NCI-H146 (cell line): Measurements from ENCODE around the gene NEURL4.
"Not testable (repeated sequence)": the region's sequence is repeated elsewhere in the genome, so short reads cannot be mapped to it uniquely, and the experiment has no call there.

Source experiments
- DNase-seq: peaks from one replicate; lab custom pipeline; 2025; lab: John Stamatoyannopoulos, UW

NEURL4 gene

DNA sequence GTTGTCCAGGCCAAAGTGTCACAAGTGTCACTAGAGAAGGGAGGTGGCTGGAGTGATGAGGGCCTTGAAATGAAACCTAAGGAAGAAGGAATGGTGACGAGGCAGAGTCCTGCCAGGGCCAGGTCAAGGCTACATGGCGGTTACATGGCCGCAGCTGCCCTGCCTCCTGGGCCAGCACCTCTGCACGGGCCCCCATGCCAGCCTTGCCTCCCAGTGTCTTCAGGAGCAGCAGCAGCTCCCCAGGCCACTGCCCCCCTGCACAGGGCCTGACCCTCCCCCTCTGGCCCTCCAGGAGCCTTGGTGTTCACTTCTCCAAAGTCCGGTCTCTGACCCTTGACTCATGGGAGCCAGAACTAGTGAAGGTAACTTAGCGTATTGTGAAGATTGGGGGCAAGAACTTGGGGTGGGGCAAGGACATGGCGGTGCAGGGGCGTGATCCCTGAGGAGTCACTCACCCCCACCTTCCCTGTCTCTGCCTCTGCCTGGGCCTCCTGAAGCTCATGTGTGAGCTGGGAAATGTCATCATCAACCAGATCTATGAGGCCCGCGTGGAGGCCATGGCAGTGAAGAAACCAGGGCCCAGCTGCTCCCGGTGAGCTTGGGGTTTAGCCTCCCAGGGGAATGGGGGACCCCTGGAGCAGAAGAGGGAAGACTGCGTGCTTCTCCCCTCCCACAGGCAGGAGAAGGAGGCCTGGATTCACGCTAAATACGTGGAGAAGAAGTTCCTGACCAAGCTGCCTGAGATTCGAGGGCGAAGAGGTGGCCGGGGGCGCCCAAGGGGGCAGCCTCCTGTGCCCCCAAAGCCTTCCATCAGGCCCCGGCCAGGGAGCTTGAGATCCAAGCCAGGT lies 18.7 kb upstream of the NEURL4 start:
- no peak for DNase-seq

DNA sequence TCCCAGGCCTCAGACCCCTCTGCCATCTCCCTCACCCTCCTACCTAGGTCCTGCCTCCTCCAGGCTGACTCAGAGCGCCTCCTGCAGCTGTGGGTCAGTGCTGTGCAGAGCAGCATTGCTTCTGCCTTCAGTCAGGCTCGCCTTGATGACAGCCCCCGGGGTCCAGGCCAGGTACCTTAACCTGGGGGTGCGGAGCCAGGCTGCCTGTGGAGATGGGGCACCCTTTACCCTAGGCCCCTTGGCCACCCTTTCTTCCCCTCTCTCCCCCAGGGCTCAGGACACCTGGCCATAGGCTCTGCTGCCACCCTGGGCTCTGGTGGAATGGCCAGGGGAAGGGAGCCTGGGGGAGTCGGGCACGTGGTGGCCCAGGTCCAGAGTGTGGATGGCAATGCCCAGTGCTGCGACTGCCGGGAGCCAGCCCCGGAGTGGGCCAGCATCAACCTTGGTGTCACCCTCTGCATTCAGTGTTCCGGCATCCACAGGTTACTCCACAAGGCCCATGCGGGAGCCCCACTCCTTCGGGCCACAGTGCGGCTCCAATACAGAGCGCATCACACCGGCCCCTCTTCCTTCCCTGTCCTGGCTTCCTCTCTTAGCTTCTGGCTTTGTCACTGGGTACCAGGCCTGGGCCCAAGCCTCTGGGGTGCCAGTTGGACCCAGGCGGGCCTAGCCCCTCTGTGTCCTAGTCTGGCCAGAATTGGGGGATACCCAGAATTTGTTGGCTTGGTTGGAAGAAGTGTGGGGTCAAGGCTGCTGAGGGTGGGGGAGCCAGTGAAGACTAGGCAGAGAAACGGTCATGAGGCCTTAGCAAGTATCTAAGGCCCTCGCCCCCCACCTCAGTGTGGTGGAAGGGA lies 17.9 kb upstream of the NEURL4 start:
- DNase-seq: no peak

DNA sequence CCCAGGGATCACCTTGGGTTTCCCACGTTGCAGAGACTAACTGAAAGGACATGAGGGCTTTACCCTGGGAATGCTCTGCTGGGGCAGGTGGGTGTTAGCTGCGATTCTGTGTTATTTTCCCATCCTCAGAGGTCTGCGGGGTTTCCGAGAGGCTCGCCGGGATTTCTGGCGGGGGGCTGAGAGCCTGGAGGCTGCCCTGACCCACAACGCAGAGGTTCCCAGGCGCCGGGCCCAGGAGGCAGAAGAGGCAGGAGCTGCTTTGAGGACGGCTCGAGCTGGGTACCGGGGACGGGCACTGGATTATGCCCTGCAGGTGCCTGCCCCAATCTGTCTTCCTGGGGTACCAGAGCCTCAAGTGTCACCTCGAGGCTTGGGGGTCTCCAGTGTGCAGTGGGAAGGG lies 14.1 kb upstream of the NEURL4 start:
- DNase-seq: no peak

DNA sequence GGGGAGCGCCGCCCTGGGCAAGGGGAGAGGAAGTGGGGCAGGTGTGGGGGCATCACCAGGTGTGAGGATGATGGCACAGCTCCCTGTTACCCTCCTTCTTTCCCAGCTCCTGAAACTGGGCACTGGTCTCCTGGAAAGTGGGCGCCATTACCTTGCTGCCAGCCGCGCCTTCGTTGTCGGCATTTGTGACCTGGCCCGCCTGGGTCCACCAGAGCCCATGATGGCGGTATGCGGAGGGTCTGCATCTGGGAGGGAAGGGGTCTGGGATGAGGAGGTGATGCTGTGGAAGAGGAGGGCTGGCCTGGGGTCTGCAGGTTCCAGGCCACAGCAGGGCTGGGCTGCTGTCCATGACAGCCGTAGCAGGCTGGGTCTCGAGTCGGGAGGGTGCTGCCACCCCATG lies 12.7 kb upstream of the NEURL4 start:
- DNase-seq: no peak

DNA sequence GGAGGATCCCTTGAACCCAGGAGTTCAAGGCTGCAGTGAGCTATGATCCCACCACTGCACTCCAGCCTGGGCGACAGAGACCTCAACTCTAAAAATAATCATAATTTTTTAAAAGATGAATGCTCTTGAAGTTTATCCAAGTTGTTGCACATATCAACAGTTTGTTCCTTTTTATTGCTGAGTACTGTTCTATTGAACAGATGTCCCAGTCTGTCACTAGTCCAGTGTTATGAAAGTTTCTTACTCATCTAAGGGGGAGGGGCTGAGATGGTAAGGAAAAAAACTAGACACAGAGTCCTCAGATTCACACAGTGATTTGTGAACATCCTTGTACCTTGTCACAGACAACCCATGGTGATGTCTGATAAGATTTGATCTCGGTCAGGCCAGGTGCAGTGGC lies 11.0 kb upstream of the NEURL4 start:
- no peak for DNase-seq

DNA sequence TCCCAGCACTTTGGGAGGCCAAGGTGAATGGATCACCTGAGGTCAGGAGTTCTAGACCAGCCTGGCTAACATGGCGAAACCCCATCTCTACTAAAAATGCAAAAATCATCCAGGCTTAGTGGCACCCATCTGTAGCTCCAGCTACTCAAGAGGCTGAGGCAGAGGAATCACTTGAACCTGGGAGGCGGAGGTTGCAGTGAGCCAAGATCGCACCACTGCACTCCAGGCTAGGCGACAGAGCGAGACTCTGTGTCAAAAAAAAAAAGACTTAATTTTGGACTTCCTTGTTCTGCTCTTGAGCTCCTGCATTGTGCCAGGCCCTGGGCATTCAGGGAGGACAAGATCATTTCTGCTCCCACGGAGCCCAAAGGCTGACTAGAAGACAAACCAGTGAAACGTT lies 8.5 kb upstream of the NEURL4 start:
- DNase-seq: not testable (repeated sequence)

DNA sequence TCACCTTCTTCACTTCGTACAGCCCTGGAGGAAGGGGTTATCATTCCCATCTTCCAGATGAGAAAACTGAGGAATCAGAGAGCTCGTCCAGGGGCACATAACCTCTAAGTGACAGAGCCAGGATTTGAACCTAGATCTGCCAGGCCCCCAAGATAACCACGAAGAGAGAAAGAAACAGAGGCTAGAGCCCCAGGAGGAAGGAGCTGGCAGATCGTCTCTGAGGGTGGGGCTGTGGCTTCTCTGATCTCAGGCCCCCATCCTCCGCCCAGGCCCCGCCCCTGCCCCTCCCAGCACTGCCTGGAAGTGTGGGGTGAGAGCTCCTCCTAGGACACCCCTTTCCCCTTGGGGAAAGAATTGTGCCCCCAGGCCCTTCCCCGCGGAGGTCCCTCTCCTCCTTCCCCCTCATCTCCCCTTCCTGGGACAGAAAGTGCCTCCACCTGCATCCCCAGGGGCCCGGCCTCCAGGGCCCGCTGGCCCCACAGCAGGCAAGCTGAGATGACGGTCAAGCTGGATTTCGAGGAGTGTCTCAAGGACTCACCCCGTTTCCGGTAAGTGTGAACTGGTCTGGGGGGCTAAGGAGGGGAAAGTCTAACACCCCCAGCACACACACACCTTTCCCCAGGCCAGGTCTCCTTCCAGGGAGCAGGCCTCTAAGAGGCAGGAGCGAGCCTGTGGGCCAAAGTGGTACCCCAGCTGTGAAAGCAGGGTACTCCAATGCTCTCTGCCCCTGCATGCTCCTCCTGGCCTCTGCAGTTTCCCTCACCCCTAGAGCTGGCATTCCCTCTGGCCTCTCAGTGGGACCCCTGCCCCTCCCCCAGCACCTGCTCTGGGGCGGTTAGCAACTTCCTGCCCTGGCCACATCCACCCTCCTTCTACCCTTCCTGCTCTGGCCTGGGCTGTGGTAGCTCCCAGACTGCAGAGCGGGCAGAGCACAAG lies 7.4 kb upstream of the NEURL4 start, which contains the start of gene ACAP1:
Gene ACAP1 (plus strand): TSS at position 290 of the 936 bp plus-strand sequence. CDS start 206 bp downstream, at position 496.
- no peak for DNase-seq

DNA sequence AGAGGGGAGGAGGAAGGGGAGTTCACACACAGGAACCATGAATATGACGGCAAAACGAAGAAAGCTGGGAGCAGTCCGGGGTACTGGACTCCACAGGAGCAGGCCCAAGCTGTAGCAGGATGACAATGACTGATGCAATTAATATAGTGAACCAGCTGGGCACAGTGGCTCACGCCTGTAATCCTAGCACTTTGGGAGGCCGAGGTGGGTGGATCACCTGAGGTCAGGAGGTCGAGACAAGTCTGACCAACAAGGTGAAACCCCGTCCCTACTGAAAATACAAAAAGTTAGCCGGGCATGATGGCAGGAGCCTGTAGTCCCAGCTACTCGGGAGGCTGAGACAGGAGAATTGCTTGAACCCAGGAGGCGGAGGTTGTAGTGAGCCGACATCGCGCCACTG lies 6.6 kb upstream of the NEURL4 start:
- not testable (repeated sequence) for DNase-seq

DNA sequence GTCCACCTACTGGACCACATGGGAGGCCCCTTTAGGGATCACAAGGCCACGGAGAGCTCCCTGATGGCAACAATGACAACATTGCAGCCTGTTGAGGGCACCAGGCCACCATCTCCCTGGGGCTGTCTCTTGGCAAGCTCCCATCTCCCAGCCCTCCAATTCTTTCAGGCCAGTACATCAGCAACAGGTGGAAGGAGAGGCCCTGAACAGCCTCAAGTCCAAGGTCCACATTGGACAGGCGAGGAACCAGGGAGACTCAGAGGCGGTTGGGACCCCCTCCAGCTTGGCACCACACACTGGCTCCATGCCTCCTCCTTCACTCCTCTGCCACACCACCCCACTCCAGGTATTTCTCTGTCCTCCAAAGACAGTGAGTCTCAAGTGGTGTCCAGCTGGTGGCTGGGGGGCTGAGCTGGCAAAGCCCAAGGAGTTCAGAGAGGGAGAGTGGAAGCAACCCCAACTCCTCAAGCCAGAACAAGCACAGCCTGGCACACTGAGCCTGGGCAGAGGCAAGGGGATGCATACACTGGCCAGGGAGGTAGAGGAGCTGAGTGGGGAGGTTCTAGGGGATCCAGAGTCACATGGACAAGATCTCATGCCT lies 5.9 kb upstream of the NEURL4 start:
- no peak for DNase-seq

DNA sequence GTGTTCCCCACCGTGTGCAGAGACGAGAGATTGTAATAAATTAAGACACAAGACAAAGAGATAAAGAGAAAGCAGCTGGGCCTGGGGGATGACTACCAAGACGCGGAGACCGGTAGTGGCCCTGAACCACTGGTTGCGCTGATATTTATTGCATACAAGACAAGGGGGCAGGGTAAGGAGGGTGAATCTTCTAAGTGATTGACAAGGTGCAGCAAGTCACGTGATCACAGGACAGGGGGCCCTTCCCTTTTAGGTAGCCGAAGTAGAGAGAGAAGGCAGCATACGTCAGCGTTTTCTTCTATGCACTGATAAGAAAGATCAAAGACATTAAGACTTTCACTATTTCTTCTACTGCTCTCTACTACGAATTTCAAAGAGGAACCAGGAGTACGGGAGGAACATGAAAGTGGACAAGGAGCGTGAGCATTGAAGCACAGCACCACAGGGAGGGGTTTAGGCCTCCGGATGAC lies 3.5 kb upstream of the NEURL4 start:
- not testable (repeated sequence) for DNase-seq

DNA sequence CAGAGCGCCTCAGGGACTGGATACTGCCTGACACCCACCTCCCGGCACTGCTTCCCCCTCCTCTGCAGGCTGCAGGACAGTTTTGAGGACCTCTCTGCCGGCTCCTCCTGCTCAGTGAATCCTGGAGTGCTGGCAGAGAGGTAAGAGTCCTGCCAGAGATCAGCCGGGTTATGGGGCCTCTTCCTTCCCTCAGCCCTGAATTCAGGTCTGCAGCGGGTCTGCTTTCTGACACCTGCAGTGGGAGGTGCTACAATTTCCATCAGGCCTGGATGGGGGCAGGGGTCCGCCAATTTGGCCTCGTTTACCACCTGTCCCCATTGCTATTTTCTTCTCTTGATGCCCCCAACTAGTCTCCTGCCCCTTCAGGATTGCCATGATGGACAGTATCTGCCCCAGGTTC lies 3.0 kb upstream of the NEURL4 start:
- DNase-seq: no peak

DNA sequence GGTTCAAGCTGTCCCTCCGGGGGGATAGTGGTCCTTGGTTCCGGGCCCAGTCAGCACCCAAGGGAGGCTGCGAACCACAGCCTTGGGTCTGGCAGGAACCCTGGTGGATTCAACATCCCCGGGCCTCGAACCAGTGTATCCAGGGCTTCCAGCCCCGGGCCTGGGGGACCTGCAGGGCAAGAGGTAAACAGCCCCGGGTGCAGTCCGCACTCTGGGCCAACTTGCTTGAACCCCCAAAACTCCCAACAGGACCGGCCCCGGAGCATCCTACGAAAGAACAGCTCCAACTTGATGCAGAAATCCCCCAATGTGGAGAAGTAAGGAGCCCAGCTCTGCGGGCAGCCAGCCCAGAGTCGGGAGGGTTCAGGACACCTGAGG lies 1.5 kb upstream of the NEURL4 start:
- DNase-seq: no peak

DNA sequence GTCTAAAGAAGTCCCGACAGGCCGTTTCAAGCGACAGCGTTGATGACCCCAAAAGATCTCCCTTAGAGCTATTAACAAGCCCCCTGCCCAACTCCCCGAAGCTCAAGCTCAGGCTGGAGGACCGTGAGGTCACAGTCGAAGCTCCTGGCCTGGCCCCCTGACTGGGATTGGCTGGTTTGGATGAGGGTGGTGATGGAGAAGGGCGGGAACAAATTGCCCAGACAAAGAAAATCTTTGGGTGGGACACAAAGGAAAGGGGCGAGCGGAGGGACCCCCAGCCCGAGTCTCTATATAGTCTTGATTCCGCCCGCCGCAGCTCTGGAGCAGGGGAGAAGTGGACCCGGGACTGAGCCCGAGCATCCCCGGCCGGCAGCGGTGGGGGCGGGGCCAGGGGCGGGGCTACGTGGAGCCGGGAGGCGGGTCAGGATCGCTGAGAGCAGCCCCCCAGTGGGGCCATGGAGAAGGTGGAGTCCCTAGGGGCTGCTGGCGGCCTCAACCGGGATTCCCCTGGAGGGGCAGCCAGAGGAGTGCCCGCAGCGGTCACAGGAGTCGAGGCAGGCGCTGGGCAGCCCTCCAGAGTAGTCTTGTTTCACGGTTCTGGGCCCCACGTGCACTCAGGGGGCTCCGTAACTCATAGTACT lies 982 bp upstream of the NEURL4 start:
- DNase-seq: peak; percentile 86

DNA sequence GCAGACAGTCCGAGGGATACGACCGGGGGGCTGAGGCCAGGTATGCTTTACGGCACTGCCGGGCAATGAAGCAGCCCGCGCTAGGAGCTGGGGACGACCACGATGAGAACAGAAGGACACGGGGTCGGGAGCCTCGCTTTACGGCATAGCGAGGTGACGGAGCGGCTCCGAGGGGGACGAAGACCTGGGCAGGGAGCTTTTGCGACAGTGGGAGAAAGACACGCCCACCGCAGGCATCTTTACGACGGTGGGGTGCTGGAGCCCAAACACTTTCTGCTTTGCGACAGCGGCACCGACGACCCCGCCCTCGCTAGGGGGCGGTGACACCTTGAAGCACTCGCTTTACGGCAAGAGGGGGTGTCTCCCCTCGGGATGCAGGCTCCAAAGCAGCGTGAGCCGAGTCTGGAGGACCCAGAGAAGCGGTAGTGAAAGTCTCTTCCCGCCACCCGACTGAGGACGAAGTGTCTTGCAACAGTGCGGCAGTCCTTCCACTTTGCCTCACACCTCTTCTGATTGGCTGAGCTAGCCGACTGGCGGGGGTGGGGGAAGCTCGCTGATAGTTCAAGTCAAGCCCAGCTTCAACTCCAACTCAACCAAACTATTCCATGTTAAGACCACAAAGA lies 350 bp upstream of the NEURL4 start:
- DNase-seq: peak; percentile 98

DNA sequence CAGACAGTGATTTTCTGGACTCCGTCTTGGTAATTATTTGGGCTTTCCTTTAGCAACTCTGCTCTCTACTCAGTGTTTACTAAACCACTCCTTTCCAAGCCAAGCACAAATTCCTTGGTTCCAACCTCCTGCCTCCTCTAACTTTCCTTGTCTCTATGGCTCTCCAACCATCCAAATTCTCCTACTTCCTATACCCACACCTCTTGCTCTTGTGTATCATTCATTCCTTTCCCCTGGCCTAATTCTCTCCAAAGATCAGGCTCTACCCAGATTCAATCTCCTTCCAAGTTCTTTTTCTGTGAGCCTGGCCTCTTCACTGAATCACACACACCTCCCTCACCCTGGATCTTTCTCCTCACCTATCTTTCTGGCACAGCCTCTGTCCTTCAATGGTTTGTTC lies 1.1 kb downstream of the NEURL4 start:
- no peak for DNase-seq

DNA sequence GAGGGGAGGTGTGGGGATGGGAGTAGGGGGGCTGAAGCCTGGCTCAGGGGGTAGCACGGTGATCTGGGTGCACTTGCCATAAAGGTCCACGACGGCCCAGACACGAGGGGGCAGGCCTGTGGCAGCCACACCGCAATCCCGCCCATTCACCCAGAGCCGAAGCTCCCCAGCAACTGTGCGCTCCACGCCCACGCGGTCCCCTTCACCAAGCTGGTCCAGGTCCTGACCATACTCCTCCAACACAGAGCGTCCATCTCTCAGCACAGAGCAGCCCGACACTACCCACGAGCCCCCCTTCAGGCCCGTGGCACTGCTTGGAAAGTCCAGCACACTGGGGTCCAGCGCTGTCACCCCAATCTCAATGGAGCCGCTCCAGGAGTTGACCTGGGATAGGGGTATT lies 1.6 kb downstream of the NEURL4 start:
- DNase-seq: no peak

DNA sequence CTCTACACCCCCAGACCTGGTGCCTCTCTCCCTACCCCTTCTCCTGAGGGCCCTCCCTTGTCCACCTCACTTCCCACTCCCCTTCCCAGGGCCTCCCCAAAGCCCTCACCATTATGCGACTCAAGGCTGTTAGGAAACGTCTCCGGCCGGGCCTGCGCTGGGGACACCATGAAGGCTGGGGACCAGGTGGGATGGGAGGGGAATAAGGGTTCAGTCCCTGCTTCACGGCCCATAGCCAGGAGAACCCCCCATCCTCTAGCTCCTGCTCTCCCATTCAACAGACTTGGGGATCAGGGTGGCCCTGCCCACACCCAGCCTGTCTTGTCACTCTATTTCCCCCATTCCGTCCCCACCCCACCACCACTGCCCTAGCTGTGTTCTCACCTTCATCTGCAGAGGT lies 2.1 kb downstream of the NEURL4 start:
- DNase-seq: no peak

DNA sequence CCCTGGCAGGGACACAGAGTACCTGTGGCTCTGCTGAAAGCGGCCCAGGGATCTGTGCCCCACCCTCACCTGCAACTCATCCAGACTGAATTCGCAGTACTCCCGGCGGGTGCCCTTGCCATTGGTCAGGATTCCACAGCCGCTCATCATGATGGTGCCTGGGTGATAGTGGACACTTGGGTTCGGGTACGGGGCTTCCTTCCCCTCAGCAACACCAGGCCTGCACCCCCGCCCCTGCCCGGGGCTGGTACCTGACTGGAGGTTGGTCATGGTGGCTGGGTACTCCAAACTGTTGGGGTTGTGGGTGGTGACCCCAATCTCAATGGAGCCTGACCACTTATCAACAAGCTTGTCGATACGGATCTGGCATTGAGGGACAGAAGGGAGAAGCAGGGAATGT lies 2.9 kb downstream of the NEURL4 start:
- DNase-seq: no peak

DNA sequence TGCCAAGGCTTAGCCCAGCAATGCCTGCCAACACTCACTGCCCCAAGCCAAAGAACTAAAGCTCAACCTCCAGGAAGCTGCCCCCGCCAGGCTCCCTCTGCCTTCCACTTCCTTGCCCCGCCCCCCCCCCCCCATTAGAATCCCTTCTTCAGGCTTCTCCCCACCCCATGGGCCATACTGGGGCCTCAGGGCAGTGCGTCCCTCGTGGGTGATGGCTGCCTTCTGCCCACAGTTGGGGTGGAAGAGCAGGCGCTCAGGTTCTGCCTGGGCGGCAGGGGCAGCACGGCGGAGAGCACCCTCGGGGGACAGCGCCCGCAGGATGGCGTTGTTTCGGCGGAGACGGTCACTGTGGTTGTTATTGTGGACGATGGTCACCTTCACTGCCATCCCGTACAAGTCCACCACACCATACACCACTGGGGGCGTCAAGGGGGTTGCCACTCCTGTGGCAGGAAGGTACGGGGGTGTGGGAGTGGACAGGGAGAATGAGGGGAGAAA lies 4.1 kb downstream of the NEURL4 start:
- no peak for DNase-seq

DNA sequence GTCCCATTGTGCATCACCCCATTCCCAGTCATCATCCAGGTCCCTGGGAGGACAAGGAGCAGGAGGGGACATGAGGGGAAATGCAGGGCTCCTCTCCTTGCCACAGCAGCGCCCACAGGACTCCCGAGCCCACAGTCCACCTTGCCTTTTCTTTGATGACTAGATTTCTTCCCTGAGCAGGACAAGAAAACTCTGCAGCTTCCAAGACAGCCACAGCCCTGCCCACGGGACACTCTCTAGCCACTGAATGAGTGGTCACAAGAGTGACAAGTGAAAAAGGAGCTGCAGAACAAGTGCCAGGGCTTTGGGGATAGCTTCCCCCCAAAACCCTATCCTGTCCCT lies 4.7 kb downstream of the NEURL4 start:
- no peak for DNase-seq
